GM12878 (cell line): ENCODE results near the gene ATG4B. TPM values are rescaled to one million over a fixed set of nuclear protein-coding genes. Genes with fewer than 3 reads are reported as not detected.

Experiments used
- ATAC-seq: fragments of 200-7000 bp; cut with Tn5 transposase; 3 replicates; pipeline ENCODE4 v1.9.1; 2020; ENCODE audit warnings: mild to moderate bottlenecking, moderate library complexity
- BruUV-seq: library from RNA; stranded (reverse); fragments of 400-500 nt; replicated peaks from 2 replicates; lab custom pipeline; 2021; lab: Mats Ljungman, UMichigan
- CTCF ChIA-PET: fragments of 300-600 bp; sonication (Branson Sonifier 250); formaldehyde crosslinking; extraction: SDS; loops from one replicate; lab custom pipeline; 2021; ENCODE audit warnings: inconsistent platforms; lab: Yijun Ruan, JAX
- POLR2A ChIA-PET: fragments of 350-600 bp; formaldehyde crosslinking; extraction: SDS; loops from one replicate; lab custom pipeline; 2021; ENCODE audit warnings: inconsistent platforms; lab: Charles Lee
- RAD21 ChIA-PET: fragments of 300-600 bp; sonication (Branson Sonifier 250); formaldehyde crosslinking; loops from one replicate; lab custom pipeline; 2023; ENCODE audit warnings: antibody characterized with exemption; ENCODE audit not compliant: unreplicated experiment; lab: Charles Lee
- SMC1A ChIA-PET: fragments of 300-600 bp; sonication (Branson Sonifier 250); formaldehyde crosslinking; loops from one replicate; lab custom pipeline; 2023; ENCODE audit not compliant: unreplicated experiment, uncharacterized antibody; lab: Charles Lee
- DNase-seq: peaks from one replicate; pipeline ENCODE4 v3.0.0-alpha.2; 2011; ENCODE audit warnings: low read depth, low spot score
- FAIRE-seq: peaks from 3 replicates; lab custom pipeline; 2011; peaks lifted over from hg19 to GRCh38; lab: Jason Lieb, UNC
- H2AFZ ChIP-seq: 2 replicates; pipeline ENCODE4 v1.6.0; 2011; ENCODE audit warnings: low read depth, low read length, control low read depth; ENCODE audit not compliant: control insufficient read depth
- H3K27ac ChIP-seq: 2 replicates; pipeline ENCODE4 v1.5.1; 2011; ENCODE audit warnings: control low read depth; ENCODE audit not compliant: control insufficient read depth, insufficient read depth
- H3K27me3 ChIP-seq, 2 experiments: replicated peaks in 1 of 2; 2 replicates each; pipeline versions ENCODE4 v1.6.0 to v1.6.1; 2011; ENCODE audit warnings: low read length in 1 of 2; ENCODE audit not compliant: control insufficient read depth in 2 of 2, insufficient read depth in 2 of 2
- H3K36me3 ChIP-seq, 2 experiments: 2 replicates each; pipeline ENCODE4 v1.5.1; 2011; ENCODE audit warnings: low read length in 1 of 2; ENCODE audit not compliant: control insufficient read depth in 2 of 2, insufficient read depth in 2 of 2
- H3K4me1 ChIP-seq: 2 replicates; pipeline ENCODE4 v1.6.1; 2011; ENCODE audit warnings: mild to moderate bottlenecking, low read length, moderate library complexity, mixed read lengths; ENCODE audit not compliant: control insufficient read depth, insufficient read depth
- H3K4me2 ChIP-seq: 2 replicates; pipeline ENCODE4 v1.6.0; 2011; ENCODE audit warnings: control low read depth; ENCODE audit not compliant: control insufficient read depth, insufficient read depth
- H3K4me3 ChIP-seq: fragments of 200-600 bp; sonication (generic); 2 replicates; pipeline ENCODE4 v1.5.1; 2016
- H3K79me2 ChIP-seq: 2 replicates; pipeline ENCODE4 v1.6.0; 2011; ENCODE audit warnings: low read length; ENCODE audit not compliant: control insufficient read depth, insufficient read depth
- H3K9ac ChIP-seq: 2 replicates; pipeline ENCODE4 v1.8.0; 2011; ENCODE audit warnings: low read length, control low read depth, mixed read lengths; ENCODE audit not compliant: control insufficient read depth, insufficient read depth
- H3K9me3 ChIP-seq: replicated peaks from 3 replicates; pipeline ENCODE4 v1.5.1; 2011; ENCODE audit warnings: mild to moderate bottlenecking, low read length; ENCODE audit not compliant: control insufficient read depth, insufficient read depth
- H4K20me1 ChIP-seq: 2 replicates; pipeline ENCODE4 v1.6.0; 2011; ENCODE audit not compliant: control insufficient read depth, insufficient read depth
- MEF2A ChIP-seq: IDR thresholded peaks from 2 replicates; pipeline ENCODE4 v1.6.1; 2011; ENCODE audit warnings: low read depth, mild to moderate bottlenecking, low read length, moderate library complexity; ENCODE audit not compliant: insufficient read depth
- NFYA ChIP-seq: IDR thresholded peaks from 2 replicates; pipeline ENCODE4 v1.6.1; 2011; ENCODE audit warnings: low read depth, mild to moderate bottlenecking, low read length, improper control_type of control experiment, borderline replicate concordance
- WGBS: methylation state at CpG from one replicate; pipeline ENCODE4 v1.1.6; 2016; ENCODE audit warnings: low lambda C conversion rate; ENCODE audit not compliant: insufficient replicate concordance, insufficient coverage; ENCODE audit errors: missing lambda C conversion rate; 5-methylcytosine and 5-hydroxymethylcytosine counted together
- in situ Hi-C: fragments of 300-500 bp; cut with MboI; formaldehyde crosslinking; loops from 9 replicates; pipeline ENCODE4 v1.14.3; 2018; ENCODE audit warnings: mixed read lengths
- intact Hi-C: fragments of 100-400 bp; cut with micrococcal nuclease; formaldehyde crosslinking; loops from one replicate; pipeline ENCODE4 v1.14.2; 2022; ENCODE audit not compliant: unreplicated experiment
- polyA plus RNA-seq, 11 experiments: library from polyadenylated mRNA; depleted of rRNA in 4 of 11; unstranded in 6 of 11; stranded (reverse) in 5 of 11; fragments of >200 nt; fragmentation: Nextera tagmentation in 4 of 11; fragmentation: Illumina TruSeq in 1 of 11; extraction: Ambion mirVana in 4 of 11; extraction: Trizol in 1 of 11; gene quantifications; 1 replicate in 1 of 11; 2 replicates in 10 of 11; pipeline versions ENCODE4 v1.2.1 to v1.2.3, GENCODE V29; 2011 to 2016; ENCODE audit warnings: inconsistent platforms in 2 of 11, missing spikeins in 2 of 11, low read depth in 1 of 11
- total RNA-seq, 4 experiments: library from RNA; depleted of rRNA in 3 of 4; stranded (reverse); fragments of >200 nt in 3 of 4; fragmentation: Illumina TruSeq in 1 of 4; extraction: Trizol in 1 of 4; gene quantifications; 2 replicates each; pipeline versions ENCODE4 v1.2.1 to v1.2.3, GENCODE V29; 2013 to 2021
- TF ChIP-seq, protein P1 (sequence below): fragments of 450-650 bp; IDR thresholded peaks from 2 replicates; pipeline ENCODE4 v1.6.1; 2018; ENCODE audit warnings: borderline replicate concordance, mild to moderate bottlenecking; ENCODE audit not compliant: partially characterized antibody
- TF ChIP-seq, protein P2 (sequence below): IDR thresholded peaks from 2 replicates; pipeline ENCODE4 v1.6.1; 2011; ENCODE audit warnings: mild to moderate bottlenecking, low read depth, low read length, moderate library complexity; ENCODE audit not compliant: insufficient replicate concordance

ATG4B gene
- total and polyA plus RNA-seq, 10 of the 15 experiments (the other 5 are each of a cell fraction or from before 2014, with no cell fraction given) = 5.8 to 84.1 (median 64.9) TPM

DNA sequence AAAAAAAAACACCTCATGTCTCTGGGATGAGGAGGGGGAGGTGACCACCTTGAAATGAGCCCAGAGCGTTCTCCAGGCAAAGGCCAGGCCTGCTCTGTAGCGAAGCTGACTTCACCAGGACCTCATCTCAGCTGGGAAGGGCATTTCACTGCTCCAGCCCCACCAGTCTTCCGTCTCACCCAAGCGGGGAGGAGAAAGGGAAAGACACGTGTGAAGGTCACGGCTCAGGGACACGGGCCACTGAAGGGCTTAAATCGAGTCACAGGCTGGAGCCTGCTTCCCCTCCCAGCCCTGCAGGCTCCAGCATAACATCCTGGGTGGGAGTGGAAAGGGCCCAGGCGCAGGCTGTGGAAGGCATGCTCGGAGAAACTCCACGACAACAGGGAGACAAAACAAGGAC is 18.7 kb upstream of the ATG4B start:
- Histone ChIP-seq H2AFZ (no peak overlapping the region), H3K9ac (no peak overlapping the region), H3K4me1 (peaks cover 9% of the 10 kb centered on the region), H3K79me2 (peaks cover 29% of the 10 kb centered on the region), H3K27ac (peak overlapping the region; percentile 77), H3K4me3 (no peak overlapping the region), H3K9me3 (no peaks in the 10 kb centered on the region), H3K27me3 (no peaks in the 10 kb centered on the region), H3K36me3 (peaks cover 2 to 4% of the 10 kb centered on the region in 2 experiments), H4K20me1 (no peaks in the 10 kb centered on the region), H3K4me2 (no peak overlapping the region)
- in situ Hi-C loops = no loop called here
- RAD21 ChIA-PET = interaction anchor here (1.0 kb wide), 1 partner anchor 400 kb away, joined by 3 read pairs; no protein-coding TSS in a partner anchor
- BruUV-seq = no TSS peak
- DNase-seq (no peak), ATAC-seq (no peak), FAIRE-seq (no peak)
- TF ChIP-seq, protein P1, sequence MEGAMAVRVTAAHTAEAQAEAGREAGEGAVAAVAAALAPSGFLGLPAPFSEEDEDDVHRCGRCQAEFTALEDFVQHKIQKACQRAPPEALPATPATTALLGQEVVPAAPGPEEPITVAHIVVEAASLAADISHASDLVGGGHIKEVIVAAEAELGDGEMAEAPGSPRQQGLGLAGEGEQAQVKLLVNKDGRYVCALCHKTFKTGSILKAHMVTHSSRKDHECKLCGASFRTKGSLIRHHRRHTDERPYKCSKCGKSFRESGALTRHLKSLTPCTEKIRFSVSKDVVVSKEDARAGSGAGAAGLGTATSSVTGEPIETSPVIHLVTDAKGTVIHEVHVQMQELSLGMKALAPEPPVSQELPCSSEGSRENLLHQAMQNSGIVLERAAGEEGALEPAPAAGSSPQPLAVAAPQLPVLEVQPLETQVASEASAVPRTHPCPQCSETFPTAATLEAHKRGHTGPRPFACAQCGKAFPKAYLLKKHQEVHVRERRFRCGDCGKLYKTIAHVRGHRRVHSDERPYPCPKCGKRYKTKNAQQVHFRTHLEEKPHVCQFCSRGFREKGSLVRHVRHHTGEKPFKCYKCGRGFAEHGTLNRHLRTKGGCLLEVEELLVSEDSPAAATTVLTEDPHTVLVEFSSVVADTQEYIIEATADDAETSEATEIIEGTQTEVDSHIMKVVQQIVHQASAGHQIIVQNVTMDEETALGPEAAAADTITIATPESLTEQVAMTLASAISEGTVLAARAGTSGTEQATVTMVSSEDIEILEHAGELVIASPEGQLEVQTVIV = no peak
- WGBS = 90% methylated on average over 10 of the region's 11 CpGs
- SMC1A ChIA-PET = no interaction called here
- CTCF ChIA-PET = interaction anchor here (0.6 to 2.0 kb wide), 3 partner anchors 8 to 260 kb away, joined by 3 to 7 read pairs (median 5); no protein-coding TSS in a partner anchor
- intact Hi-C loops = loop anchor here (10.0 kb wide), 1 partner anchor 264 kb away; the partner anchor contains the start of gene FARP2
- POLR2A ChIA-PET = interaction anchor here (0.5 to 1.5 kb wide), 3 partner anchors 12 to 265 kb away, joined by 3 to 10 read pairs (median 4); no protein-coding TSS in a partner anchor

- TF ChIP-seq, protein P2, sequence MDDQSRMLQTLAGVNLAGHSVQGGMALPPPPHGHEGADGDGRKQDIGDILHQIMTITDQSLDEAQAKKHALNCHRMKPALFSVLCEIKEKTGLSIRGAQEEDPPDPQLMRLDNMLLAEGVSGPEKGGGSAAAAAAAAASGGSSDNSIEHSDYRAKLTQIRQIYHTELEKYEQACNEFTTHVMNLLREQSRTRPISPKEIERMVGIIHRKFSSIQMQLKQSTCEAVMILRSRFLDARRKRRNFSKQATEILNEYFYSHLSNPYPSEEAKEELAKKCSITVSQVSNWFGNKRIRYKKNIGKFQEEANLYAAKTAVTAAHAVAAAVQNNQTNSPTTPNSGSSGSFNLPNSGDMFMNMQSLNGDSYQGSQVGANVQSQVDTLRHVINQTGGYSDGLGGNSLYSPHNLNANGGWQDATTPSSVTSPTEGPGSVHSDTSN = peak; percentile 1
- TF ChIP-seq NFYA = no peak
- no peak for TF ChIP-seq MEF2A
- no TSS peak for BruUV-seq
- peaks cover 31% of the 10 kb centered on the region for H3K79me2 ChIP-seq
- no peaks in the 10 kb centered on the region for H3K27me3 ChIP-seq
- ChIA-PET CTCF (no interaction called here), POLR2A (no interaction called here), SMC1A (no interaction called here), RAD21 (no interaction called here)
- H2AFZ ChIP-seq = no peak overlapping the region
- H4K20me1 ChIP-seq = no peaks in the 10 kb centered on the region
- no peak for ATAC-seq
- H3K9me3 ChIP-seq = no peaks in the 10 kb centered on the region
- H3K4me3 ChIP-seq = no peak overlapping the region
- H3K9ac ChIP-seq = no peak overlapping the region
- DNase-seq = no peak
- H3K4me2 ChIP-seq = no peak overlapping the region
- H3K27ac ChIP-seq = no peak overlapping the region
- in situ Hi-C loops = no loop called here
- WGBS = 63% methylated on average over 12 of the region's 20 CpGs
- intact Hi-C loops = loop anchor here (10.0 kb wide), 1 partner anchor 265 kb away; the partner anchor contains the start of gene FARP2
- peaks cover 2 to 4% of the 10 kb centered on the region in 2 experiments for H3K36me3 ChIP-seq
- FAIRE-seq = no peak
- peaks cover 9% of the 10 kb centered on the region for H3K4me1 ChIP-seq
These were observed 17.7 kb upstream of the ATG4B start for GRCh38 chr2:241619597-241620418.
